ENCODE results near the gene PLD3.

GRCh38 chr19:40381321-40381720, 32.8 kb downstream of the PLD3 start:
- TF ChIP-seq CTCF (IDR thresholded peaks at IDR 0.05; ENCODE audit: low read depth, low read length): no peak
- TF ChIP-seq POLR2A (IDR thresholded peaks at IDR 0.05; ENCODE audit: extremely low read depth, insufficient read length): no peak
- no peak for TF ChIP-seq MAX (IDR thresholded peaks at IDR 0.05; ENCODE audit: low read depth, low read length)
